Panc1 (cell line): ENCODE results near the gene SIK2. TPM values are rescaled to one million over a fixed set of nuclear protein-coding genes. Genes with fewer than 3 reads are reported as not detected.

Experiments
- ATAC-seq: fragments of 200-7000 bp; cut with Tn5 transposase; 2 replicates; pipeline ENCODE4 v1.9.1; 2020; ENCODE audit warnings: mild to moderate bottlenecking, moderate library complexity
- BruUV-seq: library from RNA; stranded (reverse); fragments of 400-500 nt; replicated peaks from 2 replicates; lab custom pipeline; 2021; lab: Mats Ljungman, UMichigan
- CTCF ChIA-PET: fragments of 300-600 bp; sonication (Branson Sonifier 250); formaldehyde crosslinking; loops from one replicate; lab custom pipeline; 2022; ENCODE audit warnings: antibody characterized with exemption; lab: Charles Lee
- POLR2A ChIA-PET: fragments of 300-600 bp; sonication (Branson Sonifier 250); formaldehyde crosslinking; loops from one replicate; lab custom pipeline; 2022; ENCODE audit warnings: antibody characterized with exemption; lab: Charles Lee
- DNase-seq: peaks from one replicate; pipeline ENCODE4 v3.0.0-alpha.2; 2010; ENCODE audit warnings: low read depth, low spot score
- H3K27ac ChIP-seq: 2 replicates; pipeline ENCODE4 v1.5.1; 2011; ENCODE audit warnings: mild to moderate bottlenecking, low read length, inconsistent platforms
- H3K27me3 ChIP-seq: fragments of 200-500 bp; sonication (Bioruptor generic); 2 replicates; pipeline ENCODE4 v1.6.0; 2014; ENCODE audit warnings: low read length, inconsistent platforms; ENCODE audit not compliant: control insufficient read depth, insufficient read depth
- H3K36me3 ChIP-seq: fragments of 200-500 bp; sonication (Bioruptor generic); 2 replicates; pipeline ENCODE4 v1.5.1; 2014; ENCODE audit warnings: inconsistent platforms, mild to moderate bottlenecking, low read length, moderate library complexity; ENCODE audit not compliant: control insufficient read depth, insufficient read depth
- H3K4me1 ChIP-seq: 2 replicates; pipeline ENCODE4 v1.5.1; 2011; ENCODE audit warnings: inconsistent platforms, mild to moderate bottlenecking, low read length, moderate library complexity; ENCODE audit not compliant: control insufficient read depth, insufficient read depth
- H3K4me3 ChIP-seq, 2 experiments: 2 replicates each; pipeline ENCODE4 v1.5.1; 2011 to 2012; ENCODE audit warnings: low read depth in 2 of 2, low read length in 2 of 2, mild to moderate bottlenecking in 2 of 2, inconsistent platforms in 1 of 2, moderate library complexity in 1 of 2
- H3K9me3 ChIP-seq: fragments of 200-500 bp; sonication (Bioruptor generic); 2 replicates; pipeline ENCODE4 v1.5.1; 2014; ENCODE audit warnings: low read depth, mild to moderate bottlenecking, inconsistent platforms, low read length, moderate library complexity; ENCODE audit not compliant: control insufficient read depth, insufficient read depth
- CTCF ChIP-seq: fragments of 450-650 bp; IDR thresholded peaks from 2 replicates; pipeline ENCODE4 v1.5.1; 2017; ENCODE audit warnings: mild to moderate bottlenecking
- POLR2AphosphoS5 ChIP-seq: IDR thresholded peaks from 2 replicates; pipeline ENCODE4 v1.6.1; 2012; ENCODE audit warnings: mild to moderate bottlenecking, low read depth, low read length, moderate library complexity
- REST ChIP-seq, 2 experiments: IDR thresholded peaks; 2 replicates each; pipeline ENCODE4 v1.6.1; 2011 to 2012; ENCODE audit warnings: low read depth in 2 of 2, control low read depth in 1 of 2, low read length in 1 of 2, mild to moderate bottlenecking in 1 of 2, moderate library complexity in 1 of 2; ENCODE audit not compliant: insufficient read depth in 1 of 2
- SIN3A ChIP-seq: IDR thresholded peaks from 2 replicates; pipeline ENCODE4 v1.6.1; 2012; ENCODE audit warnings: low read depth, mild to moderate bottlenecking, low read length, moderate library complexity, borderline replicate concordance; ENCODE audit not compliant: insufficient read depth
- TCF7L2 ChIP-seq: IDR thresholded peaks from 2 replicates; pipeline ENCODE4 v1.6.1; 2011; ENCODE audit warnings: mild to moderate bottlenecking, low read depth, low read length, inconsistent platforms
- in situ Hi-C: cut with HindIII; loops from 2 replicates; pipeline ENCODE4 v1.10.0; 2016; ENCODE audit warnings: low sequenced_read_pairs, low pct_unique_long_range_greater_than_20kb
- intact Hi-C: fragments of 100-400 bp; cut with micrococcal nuclease; formaldehyde crosslinking; loops from one replicate; pipeline ENCODE4 v1.10.0; 2022; ENCODE audit not compliant: unreplicated experiment
- total RNA-seq: library from RNA; stranded (reverse); gene quantifications from one replicate; pipeline ENCODE4 v1.2.1, GENCODE V29; 2021; ENCODE audit not compliant: unreplicated experiment

The SIK2 gene
- total RNA-seq, 1 experiment from 2014 or later: 17.0 TPM

GRCh38 chr11:111729071-111729830 lies 127.0 kb downstream of the SIK2 start:
- peaks cover 10% of the 10 kb centered on the region for H3K36me3 ChIP-seq
- CTCF ChIA-PET: no interaction called here
- DNase-seq (no peak), ATAC-seq (no peak)
- H3K4me1 ChIP-seq: peaks cover 9% of the 10 kb centered on the region; the same call in 1 of the 2 replicates
- no TSS peak for BruUV-seq
- no peak overlapping the region for H3K27ac ChIP-seq
- in situ Hi-C loops (no loop called here), intact Hi-C loops (no loop called here)
- POLR2A ChIA-PET: no interaction called here
- no peaks in the 10 kb centered on the region for H3K9me3 ChIP-seq
- TF ChIP-seq TCF7L2: no peak
- no peak for TF ChIP-seq CTCF
- no peak; the same call in 1 of the 2 replicates for TF ChIP-seq POLR2AphosphoS5
- TF ChIP-seq REST (IDR thresholded peaks at IDR 0.05; ENCODE audit: insufficient read depth in 1 of 2, low read depth in 2 of 2, low read length in 1 of 2): no peak
- TF ChIP-seq SIN3A: no peak
- no peak overlapping the region for H3K4me3 ChIP-seq
- no peaks in the 10 kb centered on the region for H3K27me3 ChIP-seq

GRCh38 chr11:111729831-111730311 lies 127.6 kb downstream of the SIK2 start:
- Histone ChIP-seq H3K4me3 (no peak overlapping the region), H3K27me3 (no peaks in the 10 kb centered on the region), H3K4me1 (peaks cover 9% of the 10 kb centered on the region; the same call in 1 of the 2 replicates), H3K36me3 (peaks cover 7% of the 10 kb centered on the region), H3K27ac (no peak overlapping the region), H3K9me3 (no peaks in the 10 kb centered on the region)
- TF ChIP-seq CTCF: no peak
- TF ChIP-seq SIN3A: no peak
- TF ChIP-seq TCF7L2: no peak
- no peak for TF ChIP-seq REST (IDR thresholded peaks at IDR 0.05; ENCODE audit: insufficient read depth in 1 of 2, low read depth in 2 of 2, low read length in 1 of 2)
- TF ChIP-seq POLR2AphosphoS5: no peak
- ATAC-seq (no peak), DNase-seq (no peak)
- intact Hi-C loops: no loop called here
- no TSS peak for BruUV-seq
- CTCF ChIA-PET: no interaction called here
- in situ Hi-C loops: no loop called here
- POLR2A ChIA-PET: no interaction called here
